Naive thymus-derived CD4-positive, alpha-beta T cell (primary cell): ENCODE data around the gene ZBTB39. TPM values are rescaled to one million over a fixed set of nuclear protein-coding genes. Genes with fewer than 3 reads are reported as not detected.
"Not testable (repeated sequence)": the region's sequence is repeated elsewhere in the genome, so short reads cannot be mapped to it uniquely, and the experiment has no call there.

Experiments used
- ATAC-seq: fragments of 150-1000 bp; cut with Tn5 transposase; 2 replicates; pipeline ENCODE4 v1.10.0; 2021; ENCODE audit warnings: mild to moderate bottlenecking, moderate library complexity
- CTCF ChIA-PET: fragments of 350-600 bp; sonication (Branson Sonifier 250); formaldehyde crosslinking; loops from one replicate; lab custom pipeline; 2021; ENCODE audit warnings: antibody characterized with exemption; lab: Charles Lee
- POLR2A ChIA-PET: fragments of 350-600 bp; sonication (Branson Sonifier 250); formaldehyde crosslinking; loops from one replicate; lab custom pipeline; 2021; ENCODE audit warnings: antibody characterized with exemption, inconsistent platforms; lab: Charles Lee
- DNase-seq, 9 donors: peaks; one replicate each; pipeline versions ENCODE4 v3.0.0 to v3.0.0-alpha.2; 2020 to 2022; ENCODE audit warnings: mixed read lengths in 1 of 9
- H3K27ac ChIP-seq: one replicate; pipeline ENCODE4 v1.7.0; 2013; ENCODE audit warnings: mild to moderate bottlenecking, low read depth, low read length, moderate library complexity
- H3K27me3 ChIP-seq, 2 donors: one replicate each; pipeline ENCODE4 v1.7.0; 2013; ENCODE audit warnings: low read length in 2 of 2, mild to moderate bottlenecking in 2 of 2, moderate library complexity in 2 of 2; ENCODE audit not compliant: control insufficient read depth in 2 of 2, insufficient read depth in 2 of 2
- H3K36me3 ChIP-seq, 3 experiments: 1 replicate in 2 of 3; 2 replicates in 1 of 3; pipeline ENCODE4 v1.7.0; 2013; ENCODE audit warnings: low read length in 3 of 3, mild to moderate bottlenecking in 3 of 3, moderate library complexity in 1 of 3; ENCODE audit not compliant: insufficient read depth in 3 of 3, control insufficient read depth in 2 of 3
- H3K4me1 ChIP-seq, 2 donors: one replicate each; pipeline ENCODE4 v1.7.0; 2013; ENCODE audit warnings: low read length in 2 of 2, mild to moderate bottlenecking in 2 of 2, moderate library complexity in 1 of 2; ENCODE audit not compliant: control insufficient read depth in 2 of 2, insufficient read depth in 2 of 2
- H3K4me3 ChIP-seq: 2 replicates; pipeline ENCODE4 v1.7.0; 2013; ENCODE audit warnings: mild to moderate bottlenecking, low read length
- H3K9me3 ChIP-seq, 3 experiments: 1 replicate in 2 of 3; 2 replicates in 1 of 3; pipeline ENCODE4 v1.7.0; 2013; ENCODE audit warnings: low read length in 3 of 3; ENCODE audit not compliant: control insufficient read depth in 2 of 3
- H3K27ac Mint-ChIP-seq, 9 donors: one replicate each; pipeline ENCODE4 v1.8.0; 2020 to 2022; ENCODE audit warnings: mixed read lengths in 9 of 9, mild to moderate bottlenecking in 8 of 9, moderate library complexity in 5 of 9, inconsistent platforms in 2 of 9
- H3K27me3 Mint-ChIP-seq, 5 donors: one replicate each; pipeline ENCODE4 v1.8.0; 2021 to 2022; ENCODE audit warnings: mixed read lengths in 5 of 5, mild to moderate bottlenecking in 1 of 5
- H3K36me3 Mint-ChIP-seq, 5 donors: one replicate each; pipeline ENCODE4 v1.8.0; 2020 to 2022; ENCODE audit warnings: mixed read lengths in 5 of 5, mild to moderate bottlenecking in 3 of 5, inconsistent platforms in 1 of 5
- H3K4me1 Mint-ChIP-seq, 7 donors: one replicate each; pipeline ENCODE4 v1.8.0; 2020 to 2022; ENCODE audit warnings: mixed read lengths in 7 of 7, mild to moderate bottlenecking in 3 of 7, inconsistent platforms in 1 of 7
- H3K4me3 Mint-ChIP-seq, 10 donors: one replicate each; pipeline ENCODE4 v1.8.0; 2020 to 2022; ENCODE audit warnings: mild to moderate bottlenecking in 10 of 10, mixed read lengths in 10 of 10, moderate library complexity in 6 of 10, inconsistent platforms in 2 of 10
- H3K9me3 Mint-ChIP-seq, 11 donors: one replicate each; pipeline ENCODE4 v1.8.0; 2020 to 2022; ENCODE audit warnings: mixed read lengths in 11 of 11, mild to moderate bottlenecking in 4 of 11, inconsistent platforms in 1 of 11, moderate library complexity in 1 of 11
- intact Hi-C, 2 donors: fragments of 100-400 bp; cut with micrococcal nuclease; formaldehyde crosslinking; loops; one replicate each; pipeline ENCODE4 v1.15.1; 2023
- polyA plus RNA-seq, 2 donors: library from polyadenylated mRNA; unstranded; fragments of 300-500 nt; fragmentation: Illumina TruSeq; gene quantifications; one replicate each; pipeline ENCODE4 v1.2.3, GENCODE V29; 2021
- total RNA-seq, 6 experiments: library from RNA in 5 of 6; stranded (reverse) in 5 of 6; gene quantifications; 1 replicate in 5 of 6; 2 replicates in 1 of 6; pipeline ENCODE4 v1.2.3 and lab custom pipeline; 2021 to 2026

Gene ZBTB39
- total and polyA plus RNA-seq, 7 experiments from 2014 or later, result 2.2 to 12.9 (median 8.2) TPM

DNA sequence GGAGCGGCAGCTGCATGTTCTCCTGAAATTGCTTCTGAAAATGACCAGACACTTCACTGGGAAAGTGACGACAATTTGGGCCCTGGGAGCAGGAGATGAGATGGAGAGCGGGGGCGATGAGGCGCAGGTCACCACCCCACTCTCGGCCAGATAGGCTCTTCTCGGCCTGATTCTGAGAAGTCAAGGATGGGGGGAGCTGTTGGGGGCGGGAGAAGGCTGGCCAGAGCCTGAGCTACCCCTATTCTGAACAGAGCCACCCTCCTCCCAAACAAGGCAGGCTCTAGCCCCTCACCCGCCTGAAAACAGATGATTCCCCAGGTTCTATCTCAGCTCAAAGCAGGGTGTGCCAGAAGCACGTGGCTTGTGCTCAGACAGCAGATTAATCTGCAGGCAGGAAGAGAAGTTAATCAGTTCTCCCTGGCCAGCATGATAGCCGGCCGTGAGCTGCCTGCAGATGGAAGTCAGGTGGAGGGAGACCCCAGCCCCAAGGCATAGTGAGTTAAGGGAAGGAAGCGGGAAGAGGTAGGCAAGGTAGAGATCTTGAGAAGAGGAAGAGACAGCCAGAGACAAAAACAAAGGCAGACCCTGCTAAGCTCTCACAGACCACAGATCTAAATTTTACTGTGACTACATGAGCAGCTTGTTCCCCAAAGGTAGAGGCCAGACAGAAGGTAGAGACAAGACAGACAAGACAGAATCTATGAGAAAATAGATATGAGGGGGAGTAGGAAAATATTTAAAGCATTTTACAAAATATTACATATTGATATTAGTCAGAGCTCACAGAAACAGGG lies 20.9 kb upstream of the ZBTB39 start:
- ChIA-PET CTCF (interaction anchor here (0.6 to 11.4 kb wide), 9 partner anchors 19 to 97 kb away, joined by 3 to 110 read pairs (median 6); partner anchors contain the start of genes STAT6 and ZBTB39), POLR2A (interaction anchor here (0.6 to 2.9 kb wide), 14 partner anchors 8 to 339 kb away, joined by 3 to 14 read pairs (median 4); partner anchors contain the start of genes NACA, NEMP1, PTGES3 and STAT6)
- Histone ChIP-seq H3K4me3 (no peak overlapping the region), H3K27ac (peak overlapping the region; percentile 39), H3K9me3 (no peaks in the 10 kb centered on the region), H3K36me3 (no peaks in the 10 kb centered on the region), H3K27me3 (no peaks in the 10 kb centered on the region), H3K4me1 (peaks cover 6 to 44% of the 10 kb centered on the region in 2 donors)
- ATAC-seq (peak; percentile 18), DNase-seq (peak in 1 of 9 donors; percentile 18)
- no peaks in the 10 kb centered on the region for H3K27me3 Mint-ChIP-seq
- peak overlapping the region in 9 of 10 donors; percentile 50 to 83 (median 73) for H3K4me3 Mint-ChIP-seq
- peaks cover 0 to 4% (median 0%) of the 10 kb centered on the region in 5 donors for H3K36me3 Mint-ChIP-seq
- H3K4me1 Mint-ChIP-seq, result peaks cover 26 to 79% (median 61%) of the 10 kb centered on the region in 7 donors
- intact Hi-C loops, result no loop called here
- peak overlapping the region in 8 of 9 donors; percentile 48 to 95 (median 85) for H3K27ac Mint-ChIP-seq
- H3K9me3 Mint-ChIP-seq, result peaks cover 0 to 1% (median 0%) of the 10 kb centered on the region in 11 donors

DNA sequence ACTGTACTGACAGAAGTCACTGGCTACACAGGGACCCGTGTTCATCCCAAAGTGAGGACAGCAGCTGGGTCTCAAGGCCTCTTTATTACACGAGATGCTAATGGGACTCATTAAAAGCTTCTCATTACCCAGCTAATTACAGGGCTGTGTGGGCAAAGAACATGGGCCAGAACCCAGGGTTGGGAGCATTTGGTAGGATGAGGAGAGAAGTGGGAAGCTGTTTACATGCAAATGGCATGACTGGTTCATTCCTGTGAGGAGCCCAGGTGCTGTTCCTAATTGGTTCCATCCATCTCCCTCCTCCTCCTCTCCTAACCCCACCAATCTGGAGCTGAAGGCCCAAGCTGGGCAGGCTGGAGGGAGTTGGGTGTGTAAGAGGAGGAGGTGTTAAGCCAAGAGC lies 18.9 kb upstream of the ZBTB39 start:
- no peaks in the 10 kb centered on the region for H3K27me3 ChIP-seq
- peak overlapping the region in 1 of 9 donors; percentile 38 for H3K27ac Mint-ChIP-seq
- CTCF ChIA-PET, result interaction anchor here (1.5 to 11.4 kb wide), 3 partner anchors 17 to 37 kb away, joined by 4 to 110 read pairs (median 43); partner anchors contain the start of gene ZBTB39
- intact Hi-C loops, result no loop called here
- no peak overlapping the region for H3K4me3 Mint-ChIP-seq
- no peaks in the 10 kb centered on the region for H3K36me3 ChIP-seq
- POLR2A ChIA-PET, result interaction anchor here (0.8 to 2.9 kb wide), 4 partner anchors 10 to 1053 kb away, joined by 3 to 14 read pairs (median 4); no protein-coding TSS in a partner anchor
- H3K4me3 ChIP-seq, result no peak overlapping the region
- no peak overlapping the region for H3K27ac ChIP-seq
- ATAC-seq (no peak), DNase-seq (no peak)
- H3K9me3 Mint-ChIP-seq, result peaks cover 0 to 1% (median 0%) of the 10 kb centered on the region in 11 donors
- H3K9me3 ChIP-seq, result no peaks in the 10 kb centered on the region
- peaks cover 11 to 79% (median 55%) of the 10 kb centered on the region in 7 donors for H3K4me1 Mint-ChIP-seq
- no peaks in the 10 kb centered on the region for H3K27me3 Mint-ChIP-seq
- peaks cover 0 to 34% of the 10 kb centered on the region in 2 donors for H3K4me1 ChIP-seq
- peaks cover 0 to 4% (median 0%) of the 10 kb centered on the region in 5 donors for H3K36me3 Mint-ChIP-seq

DNA sequence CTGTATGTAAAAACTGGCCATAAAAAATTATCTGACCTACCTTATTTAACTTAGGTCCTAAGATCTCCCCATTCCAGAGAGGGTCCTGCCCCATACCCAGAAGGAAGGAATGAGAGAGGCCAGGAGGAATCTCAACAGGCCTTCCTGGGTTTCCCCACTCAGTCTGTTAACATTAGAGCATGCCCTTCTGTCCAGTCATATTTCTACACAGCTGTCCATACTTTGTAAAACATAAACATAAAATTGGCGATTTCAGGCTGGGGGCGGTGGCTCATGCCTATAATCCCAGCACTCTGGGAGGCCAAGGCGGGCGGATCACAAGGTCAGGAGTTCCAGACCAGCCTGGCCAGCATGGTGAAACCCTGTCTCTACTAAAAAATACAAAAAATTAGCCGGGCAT lies 16.0 kb upstream of the ZBTB39 start:
- not testable (repeated sequence) for ATAC-seq

DNA sequence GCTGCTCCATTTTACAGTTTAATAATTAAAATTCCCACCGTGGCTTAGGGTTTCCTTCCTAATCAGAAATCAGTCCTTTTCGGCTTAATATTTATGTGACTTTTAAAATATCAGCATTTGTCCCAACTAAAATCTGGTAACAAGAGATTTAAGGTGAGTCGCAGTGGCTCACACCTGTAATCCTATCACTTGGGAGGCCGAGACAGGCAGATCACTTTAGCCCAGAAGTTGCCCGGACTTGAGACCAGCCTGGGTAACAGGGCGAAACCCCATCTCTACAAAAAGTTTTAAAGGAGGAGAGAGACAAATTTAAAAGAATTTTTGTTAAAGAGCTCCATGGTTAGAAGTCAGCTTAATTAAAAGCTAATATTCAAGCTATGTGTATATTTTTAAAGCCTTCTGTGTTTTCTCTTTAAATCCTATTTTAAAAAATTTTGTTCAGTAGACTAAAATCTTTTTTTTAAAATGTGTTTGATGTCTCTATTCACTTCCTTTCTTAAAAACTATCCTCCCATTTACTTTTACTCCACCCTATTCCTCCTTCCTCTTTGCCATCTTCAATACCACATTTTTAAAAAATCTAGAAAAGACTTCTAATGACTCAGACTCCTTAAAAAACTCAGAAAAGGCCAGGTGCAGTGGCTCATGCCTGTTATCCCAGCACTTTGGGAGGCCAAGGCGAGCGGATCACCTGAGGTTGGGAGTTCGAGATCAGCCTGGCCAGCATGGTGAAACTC lies 13.8 kb upstream of the ZBTB39 start:
- intact Hi-C loops, result loop anchor here in 1 of 2 donors (1.0 kb wide), 2 partner anchors 9 to 11 kb away; no protein-coding TSS in a partner anchor
- ChIA-PET CTCF (interaction anchor here (0.7 to 5.4 kb wide), 7 partner anchors 9 to 42 kb away, joined by 3 to 38 read pairs (median 5); no protein-coding TSS in a partner anchor), POLR2A (interaction anchor here (0.6 to 3.2 kb wide), 9 partner anchors 9 to 263 kb away, joined by 3 to 13 read pairs (median 5); no protein-coding TSS in a partner anchor)
- Mint-ChIP-seq H3K4me1 (peaks cover 6 to 58% (median 40%) of the 10 kb centered on the region in 7 donors), H3K27me3 (peaks cover 0 to 2% (median 0%) of the 10 kb centered on the region in 5 donors), H3K4me3 (peak overlapping the region in 9 of 10 donors; percentile 60 to 84 (median 75)), H3K9me3 (peaks cover 0 to 1% (median 0%) of the 10 kb centered on the region in 11 donors), H3K36me3 (peaks cover 0 to 4% (median 0%) of the 10 kb centered on the region in 5 donors), H3K27ac (peak overlapping the region in 8 of 9 donors; percentile 71 to 96 (median 90))
- H3K36me3 ChIP-seq, result no peaks in the 10 kb centered on the region
- no peaks in the 10 kb centered on the region for H3K27me3 ChIP-seq
- ATAC-seq (no peak), DNase-seq (peak in 1 of 9 donors; percentile 34)
- H3K27ac ChIP-seq, result peak overlapping the region; percentile 59
- H3K4me1 ChIP-seq, result peaks cover 0 to 26% of the 10 kb centered on the region in 2 donors
- H3K4me3 ChIP-seq, result no peak overlapping the region
- no peaks in the 10 kb centered on the region for H3K9me3 ChIP-seq

More for the DNA sequence above, 16.0 kb upstream of the ZBTB39 start:
- H3K36me3 Mint-ChIP-seq, intact Hi-C loops, H3K36me3 ChIP-seq, H3K9me3 Mint-ChIP-seq, H3K27ac ChIP-seq, H3K27me3 ChIP-seq, H3K4me3 ChIP-seq, DNase-seq, H3K9me3 ChIP-seq, H3K27me3 Mint-ChIP-seq: not testable (repeated sequence)
- peaks cover 7 to 67% (median 56%) of the 10 kb centered on the region in 7 donors for H3K4me1 Mint-ChIP-seq
- H3K4me3 Mint-ChIP-seq, result peak overlapping the region in 3 of 10 donors; percentile 16 to 84 (median 29)
- ChIA-PET POLR2A (interaction anchor here (0.8 to 1.8 kb wide), 2 partner anchors 9 to 47 kb away, joined by 3 to 4 read pairs; no protein-coding TSS in a partner anchor), CTCF (interaction anchor here (0.8 to 5.4 kb wide), 2 partner anchors 17 to 38 kb away, joined by 3 to 20 read pairs; no protein-coding TSS in a partner anchor)
- peaks cover 0 to 34% of the 10 kb centered on the region in 2 donors for H3K4me1 ChIP-seq
- peak overlapping the region in 6 of 9 donors; percentile 34 to 89 (median 59) for H3K27ac Mint-ChIP-seq

DNA sequence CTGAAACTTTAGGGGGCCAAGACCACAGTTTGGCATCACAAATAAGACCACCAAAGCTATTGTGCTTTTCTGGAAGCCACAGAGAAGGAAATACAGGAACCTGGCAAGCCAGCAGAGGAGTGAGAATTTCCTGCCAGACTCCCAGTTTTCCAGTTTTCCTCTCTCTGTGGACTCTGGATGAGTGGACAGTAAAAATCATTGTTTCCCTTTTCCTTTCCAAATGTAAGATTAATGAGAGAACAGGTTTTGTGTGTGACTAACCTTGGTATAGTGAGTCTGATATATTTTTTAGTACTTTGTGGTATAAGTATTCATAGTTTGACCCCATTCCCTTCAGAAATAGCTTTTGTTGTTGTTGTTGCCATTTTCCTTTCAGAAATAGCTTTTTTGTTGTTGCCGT lies 12.6 kb upstream of the ZBTB39 start:
- H3K36me3 ChIP-seq, result no peaks in the 10 kb centered on the region
- H3K27me3 ChIP-seq, result no peaks in the 10 kb centered on the region
- Mint-ChIP-seq H3K27me3 (peaks cover 0 to 11% (median 0%) of the 10 kb centered on the region in 5 donors), H3K9me3 (peaks cover 0 to 1% (median 0%) of the 10 kb centered on the region in 11 donors), H3K4me1 (peaks cover 8 to 63% (median 47%) of the 10 kb centered on the region in 7 donors), H3K4me3 (peak overlapping the region in 3 of 10 donors; percentile 6 to 40 (median 14)), H3K27ac (peak overlapping the region in 8 of 9 donors; percentile 24 to 89 (median 72)), H3K36me3 (peaks cover 0 to 7% (median 0%) of the 10 kb centered on the region in 5 donors)
- peaks cover 0 to 26% of the 10 kb centered on the region in 2 donors for H3K4me1 ChIP-seq
- H3K4me3 ChIP-seq, result no peak overlapping the region
- POLR2A ChIA-PET, result interaction anchor here (0.6 to 3.2 kb wide), 11 partner anchors 9 to 1090 kb away, joined by 3 to 13 read pairs (median 3); no protein-coding TSS in a partner anchor
- H3K9me3 ChIP-seq, result no peaks in the 10 kb centered on the region
- intact Hi-C loops, result no loop called here
- CTCF ChIA-PET, result interaction anchor here (1.0 to 5.4 kb wide), 10 partner anchors 8 to 52 kb away, joined by 3 to 38 read pairs (median 5); no protein-coding TSS in a partner anchor
- no peak for DNase-seq
- ATAC-seq, result no peak
- no peak overlapping the region for H3K27ac ChIP-seq
